ENCODE results near the gene OR4A15. TPM values are rescaled to one million over a fixed set of nuclear protein-coding genes. Genes with fewer than 3 reads are reported as not detected.

The OR4A15 gene
- not detected in 2 replicates for total RNA-seq

- Histone ChIP-seq H3K4me2 (ENCODE audit: insufficient read depth, low read length) (no peak within 1 kb of the TSS), H2AFZ (ENCODE audit: low read length) (no peak within 1 kb of the TSS)
These were observed at the start of gene OR4A15 for GRCh38 chr11:55367674-55368073. OR4A15 (plus strand) TSS chr11:55367974; CDS start chr11:55367974, 0 bp downstream.

GRCh38 chr11:55324500-55324899 lies 43.3 kb upstream of the OR4A15 start:
- Histone ChIP-seq H3K27me3 (ENCODE audit: insufficient read depth, low read length) (no peaks in the 10 kb centered on the region), H3K4me3 (ENCODE audit: insufficient read depth, low read length) (no peak overlapping the region)

More at GRCh38 chr11:55367674-55368073, at the start of gene OR4A15:
- DNase-seq (ENCODE audit: insufficient read length, low spot score, missing footprints) = no peak
- H3K79me2 ChIP-seq (ENCODE audit: insufficient read depth, low read length) = no peaks in the 10 kb centered on the region
- no peaks in the 10 kb centered on the region for H3K27me3 ChIP-seq (ENCODE audit: insufficient read depth, low read length)
- no peak within 1 kb of the TSS for H3K27ac ChIP-seq (ENCODE audit: low read depth, low read length)
- H4K20me1 ChIP-seq (ENCODE audit: insufficient read depth, low read length) = no peaks in the 10 kb centered on the region
- TF ChIP-seq CTCF (IDR thresholded peaks at IDR 0.05; ENCODE audit: extremely low read depth, low read depth, low read length) = no peak
- H3K9me3 ChIP-seq (ENCODE audit: low read depth, low read length) = peaks cover 1% of the 10 kb centered on the region
- H3K36me3 ChIP-seq (ENCODE audit: insufficient read depth, low read length) = no peaks in the 10 kb centered on the region
- no peak within 1 kb of the TSS for H3K4me3 ChIP-seq (ENCODE audit: insufficient read depth, low read length)
- H3K4me1 ChIP-seq (ENCODE audit: insufficient read depth, low read length) = no peaks in the 10 kb centered on the region

GRCh38 chr11:55342901-55343300 lies 24.9 kb upstream of the OR4A15 start, which contains the start of gene OR4A16:
OR4A16 (plus strand) TSS chr11:55343201; CDS start chr11:55343201, 0 bp downstream.
- no peaks in the 10 kb centered on the region for H3K79me2 ChIP-seq (ENCODE audit: insufficient read depth, low read length)
- H3K4me2 ChIP-seq (ENCODE audit: insufficient read depth, low read length) = no peak within 1 kb of the TSS
- no peak within 1 kb of the TSS for H2AFZ ChIP-seq (ENCODE audit: low read length)
- no peak for DNase-seq (ENCODE audit: insufficient read length, low spot score, missing footprints)
- no peak within 1 kb of the TSS for H3K27ac ChIP-seq (ENCODE audit: low read depth, low read length)
- peaks cover 4% of the 10 kb centered on the region for H3K9me3 ChIP-seq (ENCODE audit: low read depth, low read length)
- no peaks in the 10 kb centered on the region for H4K20me1 ChIP-seq (ENCODE audit: insufficient read depth, low read length)
- TF ChIP-seq CTCF (IDR thresholded peaks at IDR 0.05; ENCODE audit: extremely low read depth, low read depth, low read length) = no peak
- no peaks in the 10 kb centered on the region for H3K4me1 ChIP-seq (ENCODE audit: insufficient read depth, low read length)
- H3K36me3 ChIP-seq (ENCODE audit: insufficient read depth, low read length) = no peaks in the 10 kb centered on the region
- H3K27me3 ChIP-seq (ENCODE audit: insufficient read depth, low read length) = no peaks in the 10 kb centered on the region
- H3K4me3 ChIP-seq (ENCODE audit: insufficient read depth, low read length) = no peak within 1 kb of the TSS

More at GRCh38 chr11:55324500-55324899, 43.3 kb upstream of the OR4A15 start:
- no peaks in the 10 kb centered on the region for H4K20me1 ChIP-seq (ENCODE audit: insufficient read depth, low read length)
- no peak overlapping the region for H3K4me2 ChIP-seq (ENCODE audit: insufficient read depth, low read length)
- H3K9me3 ChIP-seq (ENCODE audit: low read depth, low read length) = no peaks in the 10 kb centered on the region
- no peaks in the 10 kb centered on the region for H3K4me1 ChIP-seq (ENCODE audit: insufficient read depth, low read length)
- no peaks in the 10 kb centered on the region for H3K36me3 ChIP-seq (ENCODE audit: insufficient read depth, low read length)
- no peaks in the 10 kb centered on the region for H3K79me2 ChIP-seq (ENCODE audit: insufficient read depth, low read length)
- no peak for TF ChIP-seq CTCF (IDR thresholded peaks at IDR 0.05; ENCODE audit: extremely low read depth, low read depth, low read length)
- H2AFZ ChIP-seq (ENCODE audit: low read length) = no peak overlapping the region
- DNase-seq (ENCODE audit: insufficient read length, low spot score, missing footprints) = no peak
- no peak overlapping the region for H3K27ac ChIP-seq (ENCODE audit: low read depth, low read length)

- Histone ChIP-seq H3K27me3 (ENCODE audit: insufficient read depth, low read length) (no peaks in the 10 kb centered on the region), H4K20me1 (ENCODE audit: insufficient read depth, low read length) (no peaks in the 10 kb centered on the region), H2AFZ (ENCODE audit: low read length) (no peak overlapping the region), H3K79me2 (ENCODE audit: insufficient read depth, low read length) (no peaks in the 10 kb centered on the region), H3K9me3 (ENCODE audit: low read depth, low read length) (peaks cover 4% of the 10 kb centered on the region), H3K36me3 (ENCODE audit: insufficient read depth, low read length) (no peaks in the 10 kb centered on the region), H3K4me1 (ENCODE audit: insufficient read depth, low read length) (no peaks in the 10 kb centered on the region), H3K4me2 (ENCODE audit: insufficient read depth, low read length) (no peak overlapping the region), H3K27ac (ENCODE audit: low read depth, low read length) (no peak overlapping the region), H3K4me3 (ENCODE audit: insufficient read depth, low read length) (no peak overlapping the region)
- no peak for TF ChIP-seq CTCF (IDR thresholded peaks at IDR 0.05; ENCODE audit: extremely low read depth, low read depth, low read length)
- DNase-seq (ENCODE audit: insufficient read length, low spot score, missing footprints) = no peak
These were observed 22.5 kb upstream of the OR4A15 start for GRCh38 chr11:55345306-55345705.

Data from osteoblast (primary cell).